CD14-positive monocyte (primary cell): ENCODE measurements around the gene NMS. TPM values are rescaled to one million over a fixed set of nuclear protein-coding genes. Genes with fewer than 3 reads are reported as not detected.

Experiments used
- DNase-seq, 3 donors: peaks; one replicate each; pipeline ENCODE4 v3.0.0-alpha.2; 2011 to 2022
- H2AFZ ChIP-seq: 2 replicates; pipeline ENCODE4 v1.6.0; 2012; ENCODE audit warnings: mild to moderate bottlenecking, low read depth, low read length, inconsistent platforms; ENCODE audit not compliant: insufficient read depth, poor library complexity, severe bottlenecking
- H3K27ac ChIP-seq, 2 donors: 1 replicate in 1 of 2; 2 replicates in 1 of 2; pipeline ENCODE4 v1.5.1; 2012 to 2013; ENCODE audit warnings: low read length in 2 of 2, control low read depth in 1 of 2, inconsistent platforms in 1 of 2, low read depth in 1 of 2, mild to moderate bottlenecking in 1 of 2
- H3K27me3 ChIP-seq, 2 donors: one replicate each; pipeline versions ENCODE4 v1.6.0 to v1.6.1; 2011 to 2013; ENCODE audit warnings: low read length in 2 of 2; ENCODE audit not compliant: control insufficient read depth in 2 of 2, insufficient read depth in 2 of 2
- H3K36me3 ChIP-seq, 2 donors: replicated peaks in 1 of 2; 1 replicate in 1 of 2; 2 replicates in 1 of 2; pipeline versions ENCODE4 v1.5.1 to v1.6.1; 2012 to 2013; ENCODE audit warnings: low read length in 2 of 2, control low read depth in 1 of 2, inconsistent platforms in 1 of 2, mild to moderate bottlenecking in 1 of 2; ENCODE audit not compliant: insufficient read depth in 2 of 2, control insufficient read depth in 1 of 2
- H3K4me1 ChIP-seq, 2 donors: 1 replicate in 1 of 2; 2 replicates in 1 of 2; pipeline versions ENCODE4 v1.5.1 to v1.6.1; 2012 to 2013; ENCODE audit warnings: low read length in 2 of 2, control low read depth in 1 of 2, inconsistent platforms in 1 of 2, mild to moderate bottlenecking in 1 of 2, moderate library complexity in 1 of 2; ENCODE audit not compliant: insufficient read depth in 2 of 2, control insufficient read depth in 1 of 2
- H3K4me2 ChIP-seq: replicated peaks from 2 replicates; pipeline ENCODE3; 2012; ENCODE audit warnings: low read length, moderate library complexity, mild to moderate bottlenecking; ENCODE audit not compliant: poor library complexity, severe bottlenecking; ENCODE audit errors: extremely low read depth
- H3K4me3 ChIP-seq, 3 experiments: fragments of 200-600 bp in 1 of 3; sonication (generic) in 1 of 3; replicated peaks in 1 of 3; 1 replicate in 2 of 3; 2 replicates in 1 of 3; pipeline ENCODE4 v1.5.1; 2011 to 2013; ENCODE audit warnings: low read length in 3 of 3, mild to moderate bottlenecking in 3 of 3, control low read depth in 2 of 3, low read depth in 2 of 3, inconsistent platforms in 1 of 3, moderate library complexity in 1 of 3
- H3K79me2 ChIP-seq: 2 replicates; pipeline ENCODE4 v1.6.0; 2012; ENCODE audit warnings: mild to moderate bottlenecking, control low read depth, inconsistent platforms, low read length, moderate library complexity; ENCODE audit not compliant: insufficient read depth
- H3K9ac ChIP-seq: 2 replicates; pipeline ENCODE4 v1.6.0; 2017; ENCODE audit warnings: low read length, mild to moderate bottlenecking; ENCODE audit not compliant: insufficient read depth, poor library complexity, severe bottlenecking
- H3K9me3 ChIP-seq, 2 donors: replicated peaks in 1 of 2; 1 replicate in 1 of 2; 2 replicates in 1 of 2; pipeline versions ENCODE4 v1.5.1 to v1.6.1; 2012 to 2013; ENCODE audit warnings: low read length in 2 of 2, control low read depth in 1 of 2; ENCODE audit not compliant: control insufficient read depth in 1 of 2, insufficient read depth in 1 of 2
- H4K20me1 ChIP-seq: 2 replicates; pipeline ENCODE4 v1.6.0; 2012; ENCODE audit warnings: mild to moderate bottlenecking, low read length, control low read depth, moderate library complexity; ENCODE audit not compliant: insufficient read depth
- H3K27ac Mint-ChIP-seq, 7 donors: one replicate each; pipeline ENCODE4 v1.8.0; 2020; ENCODE audit warnings: mild to moderate bottlenecking in 7 of 7, mixed read lengths in 7 of 7, moderate library complexity in 6 of 7, inconsistent platforms in 2 of 7
- H3K27me3 Mint-ChIP-seq, 3 donors: one replicate each; pipeline ENCODE4 v1.8.0; 2021 to 2022; ENCODE audit warnings: low read depth in 3 of 3, mild to moderate bottlenecking in 3 of 3, mixed read lengths in 3 of 3, moderate library complexity in 3 of 3, inconsistent platforms in 1 of 3
- H3K36me3 Mint-ChIP-seq, 2 donors: one replicate each; pipeline ENCODE4 v1.8.0; 2020; ENCODE audit warnings: mixed read lengths in 2 of 2, inconsistent platforms in 1 of 2, mild to moderate bottlenecking in 1 of 2
- H3K4me1 Mint-ChIP-seq: one replicate; pipeline ENCODE4 v1.8.0; 2020; ENCODE audit warnings: mild to moderate bottlenecking, mixed read lengths
- H3K4me3 Mint-ChIP-seq, 2 donors: one replicate each; pipeline ENCODE4 v1.8.0; 2020; ENCODE audit warnings: mild to moderate bottlenecking in 2 of 2, mixed read lengths in 2 of 2, moderate library complexity in 1 of 2
- H3K9me3 Mint-ChIP-seq, 7 donors: one replicate each; pipeline ENCODE4 v1.8.0; 2020 to 2022; ENCODE audit warnings: mixed read lengths in 7 of 7, mild to moderate bottlenecking in 6 of 7, moderate library complexity in 6 of 7, inconsistent platforms in 2 of 7
- CTCF ChIP-seq: fragments of 200-600 bp; IDR thresholded peaks from one replicate; pipeline ENCODE4 v1.8.0; 2022; ENCODE audit warnings: antibody characterized with exemption, mild to moderate bottlenecking
- WGBS: methylation state at CpG from one replicate; pipeline ENCODE4 v1.1.5; 2013; ENCODE audit warnings: missing lambda C conversion rate; ENCODE audit not compliant: insufficient coverage; 5-methylcytosine and 5-hydroxymethylcytosine counted together
- intact Hi-C, 2 donors: fragments of 100-400 bp; cut with micrococcal nuclease; formaldehyde crosslinking; loops; one replicate each; pipeline versions ENCODE4 v1.15.0 to v1.15.1; 2023
- polyA plus RNA-seq, 3 donors: library from polyadenylated mRNA; depleted of rRNA in 1 of 3; unstranded in 2 of 3; stranded (reverse) in 1 of 3; fragments of 300-500 nt in 2 of 3; fragments of >200 nt in 1 of 3; fragmentation: Illumina TruSeq in 2 of 3; gene quantifications; 1 replicate in 2 of 3; 2 replicates in 1 of 3; pipeline ENCODE4 v1.2.3, GENCODE V29; 2012 to 2021

NMS gene
- polyA plus RNA-seq, 3 donors: not detected

DNA sequence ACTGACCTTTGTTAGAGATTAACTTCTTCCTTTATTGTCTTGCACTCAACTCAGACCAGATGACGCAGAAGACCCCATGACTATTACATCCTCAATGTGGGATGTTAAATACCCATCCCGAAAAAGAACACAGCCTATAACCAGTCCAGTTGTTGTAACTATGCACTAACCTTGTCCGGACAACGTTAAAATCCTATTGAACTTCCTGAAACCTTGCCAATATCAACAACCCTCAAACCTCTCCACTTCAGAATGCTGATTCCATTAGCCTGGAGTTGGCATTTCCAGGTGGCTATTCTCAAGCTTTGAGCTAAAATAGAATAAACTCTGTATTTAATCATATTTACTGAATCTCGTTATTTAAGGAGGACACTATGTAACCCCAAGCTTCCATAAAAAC lies 13.6 kb downstream of the NMS start:
- Histone ChIP-seq H2AFZ (no peak overlapping the region), H3K36me3 (no peaks in the 10 kb centered on the region), H3K27me3 (no peaks in the 10 kb centered on the region), H3K4me1 (no peaks in the 10 kb centered on the region), H3K27ac (no peak overlapping the region), H3K9ac (no peak overlapping the region), H3K9me3 (no peaks in the 10 kb centered on the region), H3K4me2 (no peak overlapping the region), H3K79me2 (no peaks in the 10 kb centered on the region), H3K4me3 (no peak overlapping the region), H4K20me1 (no peaks in the 10 kb centered on the region)
- Mint-ChIP-seq H3K36me3 (no peaks in the 10 kb centered on the region), H3K4me3 (no peak overlapping the region), H3K27me3 (peaks cover 0 to 8% (median 2%) of the 10 kb centered on the region in 3 donors), H3K4me1 (no peaks in the 10 kb centered on the region), H3K27ac (no peak overlapping the region), H3K9me3 (peaks cover 0 to 6% (median 3%) of the 10 kb centered on the region in 7 donors)
- 95% methylated on average over 3 of the region's 5 CpGs for WGBS
- DNase-seq: no peak
- intact Hi-C loops: no loop called here
- no peak for TF ChIP-seq CTCF

DNA sequence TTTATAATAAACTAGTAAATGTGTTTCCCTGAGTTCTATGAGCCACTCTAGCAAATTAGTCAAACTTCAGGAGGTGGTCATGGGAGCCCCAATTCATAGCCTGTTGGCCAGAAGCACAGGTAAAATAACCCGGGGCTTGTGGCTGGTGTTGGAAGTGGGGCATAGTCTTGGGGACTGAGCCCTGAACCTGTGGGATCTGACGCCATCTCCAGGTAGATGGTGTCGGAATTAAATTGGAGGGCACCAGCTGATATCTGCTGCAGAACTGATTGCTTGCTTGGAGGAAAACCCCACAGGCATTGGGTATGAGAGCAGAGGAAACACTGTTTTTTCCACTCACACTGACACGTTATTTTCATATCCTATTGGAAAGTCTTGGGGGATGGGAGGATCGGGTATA lies 14.1 kb downstream of the NMS start:
- no peaks in the 10 kb centered on the region for H3K36me3 Mint-ChIP-seq
- WGBS: 82% methylated on average over 2 of the region's 5 CpGs
- peaks cover 0 to 6% (median 3%) of the 10 kb centered on the region in 7 donors for H3K9me3 Mint-ChIP-seq
- no peak for DNase-seq
- H3K27me3 Mint-ChIP-seq: peaks cover 0 to 8% (median 0%) of the 10 kb centered on the region in 3 donors
- H3K4me3 ChIP-seq: no peak overlapping the region
- H3K9ac ChIP-seq: no peak overlapping the region
- H3K36me3 ChIP-seq: no peaks in the 10 kb centered on the region
- H3K27ac ChIP-seq: no peak overlapping the region
- no peaks in the 10 kb centered on the region for H3K9me3 ChIP-seq
- H3K79me2 ChIP-seq: no peaks in the 10 kb centered on the region
- no peaks in the 10 kb centered on the region for H3K27me3 ChIP-seq
- no peak overlapping the region for H2AFZ ChIP-seq
- no peak overlapping the region for H3K4me3 Mint-ChIP-seq
- H3K4me2 ChIP-seq: no peak overlapping the region
- no peak for TF ChIP-seq CTCF
- no peaks in the 10 kb centered on the region for H4K20me1 ChIP-seq
- H3K27ac Mint-ChIP-seq: no peak overlapping the region
- intact Hi-C loops: no loop called here
- no peaks in the 10 kb centered on the region for H3K4me1 Mint-ChIP-seq
- no peaks in the 10 kb centered on the region for H3K4me1 ChIP-seq
